Keratinocyte (primary cell): Measurements from ENCODE around the gene TSPOAP1.

Experiments
- CTCF ChIP-seq, 3 experiments: IDR thresholded peaks in 1 of 3; conservative IDR thresholded peaks in 1 of 3; optimal IDR thresholded peaks in 1 of 3; 2 replicates in 2 of 3; 3 replicates in 1 of 3; pipeline versions ENCODE3 to v1.5.1; 2011; ENCODE audit warnings: low read length in 3 of 3, mild to moderate bottlenecking in 3 of 3, moderate library complexity in 2 of 3, control low read depth in 1 of 3, inconsistent platforms in 1 of 3; ENCODE audit not compliant: insufficient read depth in 2 of 3; ENCODE audit errors: extremely low read depth in 1 of 3
- EZH2 ChIP-seq: IDR thresholded peaks from one replicate; pipeline ENCODE4 v1.6.1; 2012; ENCODE audit warnings: inconsistent platforms, mild to moderate bottlenecking, low read length, moderate library complexity

GRCh38 chr17:58279736-58280479, 48.7 kb downstream of the TSPOAP1 start:
- TF ChIP-seq CTCF (optimal IDR thresholded peaks at IDR 0.05 in 1 of 3, IDR thresholded peaks at IDR 0.05 in 1 of 3, conservative IDR thresholded peaks at IDR 0.05 in 1 of 3; ENCODE audit: extremely low read depth in 1 of 3, insufficient read depth in 2 of 3, low read length in 3 of 3) (no peak), EZH2 (no peak)
